Fibroblast of lung (primary cell): ENCODE measurements around the gene KIF26B. TPM values are rescaled to one million over a fixed set of nuclear protein-coding genes. Genes with fewer than 3 reads are reported as not detected.

Experiments used
- DNase-seq, 2 donors: peaks; one replicate each; pipeline versions ENCODE4 v3.0.0 to v3.0.0-alpha.2; 2010; ENCODE audit warnings: low read depth in 2 of 2
- H2AFZ ChIP-seq: 2 replicates; pipeline ENCODE4 v1.5.1; 2012; ENCODE audit warnings: low read length, control low read depth, inconsistent platforms
- H3K27ac ChIP-seq: 2 replicates; pipeline ENCODE4 v1.5.1; 2011; ENCODE audit warnings: low read length, control low read depth; ENCODE audit not compliant: insufficient read depth
- H3K27me3 ChIP-seq: 2 replicates; pipeline ENCODE4 v1.5.1; 2011; ENCODE audit warnings: mild to moderate bottlenecking, low read length; ENCODE audit not compliant: control insufficient read depth, insufficient read depth
- H3K36me3 ChIP-seq: 2 replicates; pipeline ENCODE4 v1.5.1; 2011; ENCODE audit warnings: low read length; ENCODE audit not compliant: control insufficient read depth, insufficient read depth
- H3K4me1 ChIP-seq: 2 replicates; pipeline ENCODE4 v1.5.1; 2011; ENCODE audit warnings: low read length; ENCODE audit not compliant: control insufficient read depth, insufficient read depth; ENCODE audit errors: extremely low read depth
- H3K4me2 ChIP-seq: 2 replicates; pipeline ENCODE4 v1.5.1; 2011; ENCODE audit warnings: low read length, control low read depth; ENCODE audit not compliant: insufficient read depth; ENCODE audit errors: extremely low read depth
- H3K4me3 ChIP-seq, 4 experiments: fragments of 200-600 bp in 1 of 4; sonication (generic) in 1 of 4; replicated peaks in 1 of 4; 2 replicates each; pipeline ENCODE4 v1.5.1; 2011 to 2016; ENCODE audit warnings: low read length in 4 of 4, low read depth in 3 of 4, mild to moderate bottlenecking in 3 of 4, control low read depth in 2 of 4, inconsistent platforms in 1 of 4, mixed read lengths in 1 of 4; ENCODE audit not compliant: insufficient read depth in 1 of 4; ENCODE audit errors: control extremely low read depth in 1 of 4
- H3K79me2 ChIP-seq: 2 replicates; pipeline ENCODE4 v1.5.1; 2012; ENCODE audit warnings: mild to moderate bottlenecking, low read length, inconsistent platforms; ENCODE audit not compliant: control insufficient read depth, insufficient read depth
- H3K9ac ChIP-seq: 2 replicates; pipeline ENCODE4 v1.5.1; 2011; ENCODE audit warnings: mild to moderate bottlenecking, low read length, control low read depth; ENCODE audit not compliant: insufficient read depth
- H3K9me3 ChIP-seq: 2 replicates; pipeline ENCODE4 v1.5.1; 2012; ENCODE audit warnings: low read depth, low read length; ENCODE audit not compliant: control insufficient read depth, insufficient read depth
- H4K20me1 ChIP-seq: 2 replicates; pipeline ENCODE4 v1.5.1; 2011; ENCODE audit warnings: low read length; ENCODE audit not compliant: control insufficient read depth, insufficient read depth; ENCODE audit errors: extremely low read depth
- EZH2 ChIP-seq: IDR thresholded peaks from 2 replicates; pipeline ENCODE4 v1.5.1; 2012; ENCODE audit warnings: low read length, control low read depth, mild to moderate bottlenecking; ENCODE audit errors: missing control alignments
- polyA plus RNA-seq, 2 donors: library from polyadenylated mRNA; depleted of rRNA in 1 of 2; stranded (reverse) in 1 of 2; unstranded in 1 of 2; fragments of >200 nt; gene quantifications; 2 replicates each; pipeline ENCODE4 v1.2.1, GENCODE V29; 2011 to 2012; ENCODE audit warnings: missing spikeins in 1 of 2
- total RNA-seq: library from RNA; depleted of rRNA; stranded (reverse); fragments of >200 nt; gene quantifications from 2 replicates; pipeline ENCODE4 v1.2.1, GENCODE V29; 2014
- TF ChIP-seq, protein P1 (sequence below), 2 donors: IDR thresholded peaks in 1 of 2; conservative IDR thresholded peaks in 1 of 2; 1 replicate in 1 of 2; 2 replicates in 1 of 2; pipeline ENCODE4 v1.5.1; 2011 to 2012; ENCODE audit warnings: low read length in 2 of 2, control low read depth in 1 of 2, inconsistent platforms in 1 of 2, low read depth in 1 of 2, mild to moderate bottlenecking in 1 of 2

The KIF26B gene
- total and polyA plus RNA-seq, 2 donors (not counting 1 experiment from before 2014, with no cell fraction given): 5.3 to 6.1 TPM

DNA sequence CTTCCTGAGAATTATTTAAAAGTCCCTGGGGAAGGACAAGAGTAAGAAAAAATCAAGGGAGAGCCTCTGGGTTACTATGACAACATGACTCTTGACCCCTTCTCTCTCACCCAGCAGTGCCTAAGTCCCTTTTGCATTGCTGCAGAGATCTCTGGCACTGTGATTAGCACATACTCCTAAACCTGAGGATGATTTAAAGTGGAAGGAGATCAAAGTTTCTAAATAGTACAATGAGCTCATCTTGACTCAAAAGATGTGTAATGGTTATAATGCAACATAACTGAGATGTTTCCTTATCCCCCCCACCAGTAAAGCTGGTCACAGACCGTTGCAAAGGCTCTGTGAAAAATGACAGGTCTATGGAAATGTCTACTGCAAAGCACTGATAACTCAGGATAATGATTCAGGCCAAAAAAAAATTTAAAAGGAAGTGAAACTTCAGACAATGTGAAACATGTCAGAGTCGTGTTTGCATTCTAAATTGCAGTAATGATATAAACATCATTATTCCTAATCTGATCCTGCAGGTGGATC lies 519.2 kb downstream of the KIF26B start:
- H2AFZ ChIP-seq: no peak overlapping the region
- no peak for TF ChIP-seq EZH2
- TF ChIP-seq, protein P1, sequence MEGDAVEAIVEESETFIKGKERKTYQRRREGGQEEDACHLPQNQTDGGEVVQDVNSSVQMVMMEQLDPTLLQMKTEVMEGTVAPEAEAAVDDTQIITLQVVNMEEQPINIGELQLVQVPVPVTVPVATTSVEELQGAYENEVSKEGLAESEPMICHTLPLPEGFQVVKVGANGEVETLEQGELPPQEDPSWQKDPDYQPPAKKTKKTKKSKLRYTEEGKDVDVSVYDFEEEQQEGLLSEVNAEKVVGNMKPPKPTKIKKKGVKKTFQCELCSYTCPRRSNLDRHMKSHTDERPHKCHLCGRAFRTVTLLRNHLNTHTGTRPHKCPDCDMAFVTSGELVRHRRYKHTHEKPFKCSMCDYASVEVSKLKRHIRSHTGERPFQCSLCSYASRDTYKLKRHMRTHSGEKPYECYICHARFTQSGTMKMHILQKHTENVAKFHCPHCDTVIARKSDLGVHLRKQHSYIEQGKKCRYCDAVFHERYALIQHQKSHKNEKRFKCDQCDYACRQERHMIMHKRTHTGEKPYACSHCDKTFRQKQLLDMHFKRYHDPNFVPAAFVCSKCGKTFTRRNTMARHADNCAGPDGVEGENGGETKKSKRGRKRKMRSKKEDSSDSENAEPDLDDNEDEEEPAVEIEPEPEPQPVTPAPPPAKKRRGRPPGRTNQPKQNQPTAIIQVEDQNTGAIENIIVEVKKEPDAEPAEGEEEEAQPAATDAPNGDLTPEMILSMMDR (conservative IDR thresholded peaks at IDR 0.05 in 1 of 2, IDR thresholded peaks at IDR 0.05 in 1 of 2; ENCODE audit: low read depth in 1 of 2, low read length in 2 of 2): no peak
- H3K4me3 ChIP-seq: no peak overlapping the region
- no peak overlapping the region for H3K4me2 ChIP-seq
- no peaks in the 10 kb centered on the region for H3K36me3 ChIP-seq
- no peak overlapping the region for H3K9ac ChIP-seq
- H3K27ac ChIP-seq: no peak overlapping the region
- no peaks in the 10 kb centered on the region for H3K9me3 ChIP-seq
- H4K20me1 ChIP-seq: no peaks in the 10 kb centered on the region
- no peaks in the 10 kb centered on the region for H3K27me3 ChIP-seq
- peak; percentile 17 to 40 for DNase-seq
- no peaks in the 10 kb centered on the region for H3K79me2 ChIP-seq
- peaks cover 2% of the 10 kb centered on the region for H3K4me1 ChIP-seq

DNA sequence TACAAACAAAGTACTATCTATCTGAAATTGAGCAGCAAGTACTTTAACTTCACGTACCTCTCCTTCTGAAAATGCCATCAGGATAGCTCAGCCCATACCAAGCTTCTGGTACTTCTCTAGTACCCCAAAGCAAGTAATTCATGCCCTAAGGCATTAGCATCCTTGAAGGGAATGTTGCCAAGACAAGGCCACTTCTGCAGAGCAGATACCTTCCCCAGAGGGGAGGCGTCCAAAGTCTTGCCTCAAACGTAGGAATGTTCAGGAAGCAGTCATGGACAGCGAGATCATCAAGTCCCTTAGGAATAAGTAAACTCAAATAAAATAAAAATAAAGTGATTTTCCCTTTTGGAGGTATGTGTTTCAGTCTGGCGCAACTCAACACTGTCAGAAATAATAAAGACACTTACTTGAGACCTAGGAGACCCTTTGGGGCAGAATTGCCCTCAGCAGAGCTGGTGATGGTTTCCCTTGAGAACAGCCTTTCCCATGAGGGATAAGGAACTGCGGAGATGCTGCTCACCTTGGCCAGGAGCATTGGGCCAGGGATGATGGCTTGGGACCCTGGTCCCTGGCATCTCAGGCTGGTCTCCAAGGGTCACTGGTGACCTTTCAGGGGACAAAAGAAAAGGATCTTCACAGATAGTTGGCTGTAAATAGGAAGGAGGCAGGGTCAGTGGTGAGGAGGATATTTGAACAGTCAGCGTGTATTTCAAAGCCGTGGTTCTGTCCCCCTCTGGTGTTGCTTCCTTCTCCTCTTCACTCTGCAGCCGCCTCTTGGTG lies 522.9 kb downstream of the KIF26B start:
- H3K9me3 ChIP-seq: no peaks in the 10 kb centered on the region
- H3K9ac ChIP-seq: no peak overlapping the region
- H2AFZ ChIP-seq: no peak overlapping the region
- no peaks in the 10 kb centered on the region for H3K27me3 ChIP-seq
- DNase-seq: peak in 1 of 2 donors; percentile 30
- H4K20me1 ChIP-seq: no peaks in the 10 kb centered on the region
- H3K4me3 ChIP-seq: no peak overlapping the region
- H3K27ac ChIP-seq: no peak overlapping the region
- H3K4me1 ChIP-seq: peaks cover 2% of the 10 kb centered on the region
- H3K4me2 ChIP-seq: no peak overlapping the region
- no peaks in the 10 kb centered on the region for H3K36me3 ChIP-seq
- no peaks in the 10 kb centered on the region for H3K79me2 ChIP-seq
- TF ChIP-seq EZH2: no peak
- TF ChIP-seq, protein P1 (conservative IDR thresholded peaks at IDR 0.05 in 1 of 2, IDR thresholded peaks at IDR 0.05 in 1 of 2; ENCODE audit: low read depth in 1 of 2, low read length in 2 of 2): no peak

DNA sequence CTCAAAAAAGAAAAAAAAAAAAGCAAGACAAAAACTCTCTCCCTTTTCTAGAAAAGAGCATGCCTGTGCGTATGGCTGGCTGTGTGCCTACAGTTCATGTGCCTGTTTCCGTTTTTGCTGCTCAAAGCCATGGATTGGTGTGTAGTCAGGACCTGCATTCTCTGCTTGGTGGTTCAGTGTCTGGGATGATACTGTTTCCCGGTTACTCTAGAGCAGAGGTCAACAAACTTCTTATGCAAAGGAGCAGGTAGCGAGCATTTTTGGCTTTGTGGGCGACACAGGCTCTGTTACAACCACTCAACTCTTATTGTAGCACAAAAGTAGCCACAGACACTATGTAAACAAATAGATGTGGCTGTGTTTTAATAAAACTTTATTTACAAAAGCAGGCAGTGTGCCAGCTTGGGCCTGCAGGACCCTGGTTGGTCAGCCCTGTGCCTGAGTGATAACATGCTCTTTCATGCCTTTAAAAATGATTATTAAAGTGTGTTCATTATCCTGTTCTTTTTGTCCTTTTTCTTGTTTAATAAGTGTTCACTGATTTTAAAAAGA lies 524.2 kb downstream of the KIF26B start:
- H2AFZ ChIP-seq: no peak overlapping the region
- no peaks in the 10 kb centered on the region for H3K36me3 ChIP-seq

More for the DNA sequence above, 524.2 kb downstream of the KIF26B start:
- Histone ChIP-seq H4K20me1 (no peaks in the 10 kb centered on the region), H3K4me2 (no peak overlapping the region), H3K9me3 (no peaks in the 10 kb centered on the region), H3K4me1 (peaks cover 2% of the 10 kb centered on the region), H3K79me2 (no peaks in the 10 kb centered on the region), H3K4me3 (no peak overlapping the region), H3K9ac (no peak overlapping the region), H3K27ac (no peak overlapping the region), H3K27me3 (no peaks in the 10 kb centered on the region)
- TF ChIP-seq, protein P1 (conservative IDR thresholded peaks at IDR 0.05 in 1 of 2, IDR thresholded peaks at IDR 0.05 in 1 of 2; ENCODE audit: low read depth in 1 of 2, low read length in 2 of 2): no peak
- DNase-seq: no peak
